Tibial nerve (tissue), 4 donors: ENCODE measurements around the gene RAB11FIP2.

ENCODE experiments used
- EP300 ChIP-seq, 2 donors: sonication (generic); formaldehyde crosslinking; IDR thresholded peaks; one replicate each; pipeline ENCODE4 v1.6.1; 2017; ENCODE audit warnings: antibody characterized with exemption in 2 of 2, mild to moderate bottlenecking in 1 of 2
- POLR2A ChIP-seq, 2 donors: fragments of 450-650 bp; IDR thresholded peaks; one replicate each; pipeline ENCODE4 v1.6.1; 2017; ENCODE audit warnings: antibody characterized with exemption in 2 of 2, mild to moderate bottlenecking in 2 of 2, moderate library complexity in 2 of 2
- TF ChIP-seq, protein P1 (sequence below), 5 experiments: fragments of 200-600 bp in 3 of 5; fragments of 450-650 bp in 2 of 5; sonication (generic) in 3 of 5; IDR thresholded peaks; one replicate each; pipeline ENCODE4 v1.5.1; 2016 to 2019; ENCODE audit warnings: antibody characterized with exemption in 5 of 5, mild to moderate bottlenecking in 3 of 5, moderate library complexity in 2 of 5

DNA sequence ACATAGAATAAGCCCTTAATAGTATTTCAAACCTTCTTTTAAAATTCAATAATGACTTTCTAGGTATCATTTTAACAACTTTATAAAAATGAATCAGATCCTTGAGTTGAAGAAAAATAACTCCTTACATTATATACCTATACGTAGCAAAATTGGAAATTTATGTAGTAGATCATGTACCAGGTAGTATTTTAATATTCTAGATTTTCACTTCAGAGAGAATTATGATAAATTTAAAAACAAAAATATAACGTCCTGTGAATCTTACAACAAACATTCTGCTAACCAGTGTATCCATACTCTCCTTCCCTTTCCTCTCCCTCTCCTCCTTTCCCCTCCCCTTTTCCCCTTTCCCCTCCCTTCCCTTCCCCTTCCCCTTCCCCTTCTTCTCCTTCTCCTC, 6.1 kb upstream of the RAB11FIP2 start:
- TF ChIP-seq, protein P1, sequence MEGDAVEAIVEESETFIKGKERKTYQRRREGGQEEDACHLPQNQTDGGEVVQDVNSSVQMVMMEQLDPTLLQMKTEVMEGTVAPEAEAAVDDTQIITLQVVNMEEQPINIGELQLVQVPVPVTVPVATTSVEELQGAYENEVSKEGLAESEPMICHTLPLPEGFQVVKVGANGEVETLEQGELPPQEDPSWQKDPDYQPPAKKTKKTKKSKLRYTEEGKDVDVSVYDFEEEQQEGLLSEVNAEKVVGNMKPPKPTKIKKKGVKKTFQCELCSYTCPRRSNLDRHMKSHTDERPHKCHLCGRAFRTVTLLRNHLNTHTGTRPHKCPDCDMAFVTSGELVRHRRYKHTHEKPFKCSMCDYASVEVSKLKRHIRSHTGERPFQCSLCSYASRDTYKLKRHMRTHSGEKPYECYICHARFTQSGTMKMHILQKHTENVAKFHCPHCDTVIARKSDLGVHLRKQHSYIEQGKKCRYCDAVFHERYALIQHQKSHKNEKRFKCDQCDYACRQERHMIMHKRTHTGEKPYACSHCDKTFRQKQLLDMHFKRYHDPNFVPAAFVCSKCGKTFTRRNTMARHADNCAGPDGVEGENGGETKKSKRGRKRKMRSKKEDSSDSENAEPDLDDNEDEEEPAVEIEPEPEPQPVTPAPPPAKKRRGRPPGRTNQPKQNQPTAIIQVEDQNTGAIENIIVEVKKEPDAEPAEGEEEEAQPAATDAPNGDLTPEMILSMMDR (IDR thresholded peaks at IDR 0.05): no peak
- no peak for TF ChIP-seq EP300 (IDR thresholded peaks at IDR 0.05)
- no peak for TF ChIP-seq POLR2A (IDR thresholded peaks at IDR 0.05)
